Keratinocyte (primary cell): ENCODE measurements around the gene PDE4A.

Experiments
- CTCF ChIP-seq, 3 experiments: IDR thresholded peaks in 1 of 3; conservative IDR thresholded peaks in 1 of 3; optimal IDR thresholded peaks in 1 of 3; 2 replicates in 2 of 3; 3 replicates in 1 of 3; pipeline versions ENCODE3 to v1.5.1; 2011; ENCODE audit warnings: low read length in 3 of 3, mild to moderate bottlenecking in 3 of 3, moderate library complexity in 2 of 3, control low read depth in 1 of 3, inconsistent platforms in 1 of 3; ENCODE audit not compliant: insufficient read depth in 2 of 3; ENCODE audit errors: extremely low read depth in 1 of 3
- EZH2 ChIP-seq: IDR thresholded peaks from one replicate; pipeline ENCODE4 v1.6.1; 2012; ENCODE audit warnings: inconsistent platforms, mild to moderate bottlenecking, low read length, moderate library complexity

GRCh38 chr19:10464456-10464855 is 44.1 kb downstream of the PDE4A start:
- TF ChIP-seq CTCF (optimal IDR thresholded peaks at IDR 0.05 in 1 of 3, IDR thresholded peaks at IDR 0.05 in 1 of 3, conservative IDR thresholded peaks at IDR 0.05 in 1 of 3; ENCODE audit: extremely low read depth in 1 of 3, insufficient read depth in 2 of 3, low read length in 3 of 3) (no peak), EZH2 (no peak)
